GM18498 (cell line): ENCODE results near the gene RAB35.

Experiments
- ATAC-seq: cut with Tn5 transposase; IDR thresholded peaks from one replicate; pipeline ENCODE4 v1.9.1; 2021; ENCODE audit warnings: mild to moderate bottlenecking, moderate library complexity; ENCODE audit not compliant: unreplicated experiment

The RAB35 gene

GRCh38 chr12:120134307-120134980 lies 17.9 kb upstream of the RAB35 start:
- no peak for ATAC-seq

DNA sequence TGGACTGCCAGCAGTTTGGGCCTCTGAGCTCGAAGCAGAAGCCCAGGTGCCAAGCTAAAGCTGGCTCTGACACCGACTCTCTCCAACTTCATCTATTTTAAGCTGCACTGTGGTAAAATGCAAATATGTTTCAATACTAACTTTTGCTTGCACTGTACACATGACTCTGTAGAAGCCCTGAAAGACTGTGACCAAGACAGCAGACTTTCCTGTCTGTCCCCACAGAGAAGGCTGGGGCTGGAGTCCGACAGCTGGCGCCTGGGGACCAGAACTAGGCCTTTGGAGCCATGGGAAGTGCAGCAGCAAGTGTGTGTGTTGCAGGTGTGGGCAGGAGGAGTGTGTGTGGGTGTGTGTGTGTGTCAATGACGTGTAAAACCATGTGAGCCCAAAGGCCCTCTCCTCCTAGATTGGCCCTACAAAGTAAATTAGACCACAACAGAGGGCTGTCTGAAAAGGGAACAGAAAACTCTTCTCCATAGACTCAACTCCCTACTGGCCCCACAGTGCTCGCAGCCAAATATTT lies 16.4 kb upstream of the RAB35 start:
- peak; percentile 91 for ATAC-seq

GRCh38 chr12:120132054-120132836 lies 15.7 kb upstream of the RAB35 start:
- ATAC-seq = no peak

- no peak for ATAC-seq
These were observed 14.6 kb upstream of the RAB35 start for GRCh38 chr12:120131116-120131515.

DNA sequence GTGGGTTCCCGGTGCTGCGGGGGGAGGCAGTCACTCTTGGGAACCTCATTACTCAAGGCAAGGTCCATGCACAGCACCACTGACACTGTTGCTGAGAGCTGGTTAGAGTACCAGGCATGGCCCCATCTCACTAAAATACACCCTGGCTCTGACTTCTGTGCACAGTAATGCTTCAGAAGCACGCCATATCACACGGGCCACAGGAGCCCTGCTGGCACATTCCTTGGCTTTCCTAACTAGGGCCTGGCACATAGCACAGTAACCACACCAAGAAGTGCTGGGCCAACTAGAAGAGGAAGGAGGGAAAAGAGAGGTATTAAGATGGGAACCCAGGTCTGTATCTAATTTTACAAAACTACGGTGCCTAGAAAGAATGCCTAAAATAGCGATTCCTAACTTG lies 13.5 kb upstream of the RAB35 start:
- no peak for ATAC-seq

DNA sequence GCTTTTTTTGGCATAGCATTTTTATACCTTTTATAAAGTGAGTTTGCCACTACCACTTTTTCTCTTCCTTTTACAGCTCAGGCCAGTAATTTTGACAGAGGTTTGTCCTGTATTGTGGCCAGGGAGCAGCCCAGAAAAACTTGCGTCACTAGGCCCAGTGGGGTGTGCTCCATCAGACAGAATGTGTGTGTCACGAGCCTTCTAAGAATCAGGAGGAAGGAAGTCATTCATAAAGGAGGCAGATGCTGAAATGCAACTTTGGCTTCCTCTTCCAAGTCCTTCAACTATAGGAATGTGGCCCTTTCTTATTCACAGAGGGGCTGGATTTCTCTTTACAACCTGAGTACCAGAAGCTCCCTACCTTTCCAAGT lies 10.1 kb upstream of the RAB35 start:
- no peak for ATAC-seq

DNA sequence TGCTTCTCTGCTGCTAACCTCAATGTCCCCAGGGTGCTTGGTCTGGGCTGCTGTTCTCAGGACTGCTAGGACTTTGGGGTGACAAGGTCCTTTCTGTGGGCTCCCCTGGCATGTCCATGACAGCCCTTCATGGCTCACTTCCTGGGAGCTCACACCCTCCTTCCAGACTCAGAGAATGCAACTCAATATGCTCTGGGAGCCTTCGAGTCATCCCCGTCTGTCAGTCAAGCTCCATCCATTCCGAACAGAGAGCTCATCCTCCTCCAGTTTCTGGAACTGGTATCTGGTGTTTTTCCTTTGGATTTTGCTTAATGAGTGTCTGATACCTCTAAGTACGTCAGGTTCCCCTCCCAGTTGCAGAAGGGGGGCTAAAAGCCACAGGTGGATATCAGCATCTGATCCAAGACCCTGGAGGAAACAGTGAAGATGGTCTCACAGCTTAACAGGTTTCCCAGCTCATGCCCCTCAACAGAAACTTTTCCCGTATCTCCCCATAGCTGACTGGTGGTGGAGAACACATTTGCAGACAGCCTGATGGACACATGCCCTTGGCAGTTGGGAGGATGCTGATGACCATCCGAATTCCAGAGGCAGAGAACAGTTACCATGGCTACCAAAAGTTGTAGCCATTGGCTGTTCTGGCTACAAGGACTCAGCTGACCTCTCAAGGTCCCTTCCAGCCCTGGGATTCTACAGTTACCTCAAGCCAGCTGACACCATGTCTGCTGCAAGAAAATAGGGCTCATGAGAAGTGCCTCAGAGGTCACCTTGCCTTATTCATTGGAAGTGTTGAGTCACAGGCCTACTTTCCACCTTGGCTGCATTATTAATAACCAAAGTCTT lies 9.5 kb upstream of the RAB35 start:
- ATAC-seq = no peak

DNA sequence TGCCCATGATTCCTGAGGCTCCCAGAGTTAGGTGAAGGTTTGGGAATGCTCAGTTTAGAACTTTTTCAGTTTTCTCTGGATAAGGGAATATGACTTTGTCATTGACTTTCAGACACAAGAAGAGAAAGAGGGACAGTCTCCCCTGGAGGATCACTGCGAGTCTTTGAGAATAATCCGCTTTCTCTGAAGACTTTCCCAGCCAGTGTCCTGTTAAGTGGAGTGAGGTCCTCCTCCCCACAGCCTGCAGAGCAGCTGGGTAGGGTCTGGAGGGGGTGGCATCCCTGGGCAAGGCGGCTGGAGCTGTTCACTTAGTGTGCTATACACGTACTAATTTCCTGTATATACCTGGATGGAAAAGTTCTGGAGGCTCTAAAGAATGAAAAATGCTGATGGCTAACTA lies 8.5 kb upstream of the RAB35 start:
- ATAC-seq = no peak

- ATAC-seq = peak; percentile 35
These were observed 5.3 kb upstream of the RAB35 start for GRCh38 chr12:120121766-120122293.

GRCh38 chr12:120121343-120121742 lies 4.8 kb upstream of the RAB35 start:
- no peak for ATAC-seq

- ATAC-seq = peak; percentile 16
These were observed 2.9 kb upstream of the RAB35 start for GRCh38 chr12:120119271-120119973.

GRCh38 chr12:120118321-120119061 lies 1.9 kb upstream of the RAB35 start:
- no peak for ATAC-seq

GRCh38 chr12:120117961-120118320 lies 1.4 kb upstream of the RAB35 start:
- no peak for ATAC-seq

DNA sequence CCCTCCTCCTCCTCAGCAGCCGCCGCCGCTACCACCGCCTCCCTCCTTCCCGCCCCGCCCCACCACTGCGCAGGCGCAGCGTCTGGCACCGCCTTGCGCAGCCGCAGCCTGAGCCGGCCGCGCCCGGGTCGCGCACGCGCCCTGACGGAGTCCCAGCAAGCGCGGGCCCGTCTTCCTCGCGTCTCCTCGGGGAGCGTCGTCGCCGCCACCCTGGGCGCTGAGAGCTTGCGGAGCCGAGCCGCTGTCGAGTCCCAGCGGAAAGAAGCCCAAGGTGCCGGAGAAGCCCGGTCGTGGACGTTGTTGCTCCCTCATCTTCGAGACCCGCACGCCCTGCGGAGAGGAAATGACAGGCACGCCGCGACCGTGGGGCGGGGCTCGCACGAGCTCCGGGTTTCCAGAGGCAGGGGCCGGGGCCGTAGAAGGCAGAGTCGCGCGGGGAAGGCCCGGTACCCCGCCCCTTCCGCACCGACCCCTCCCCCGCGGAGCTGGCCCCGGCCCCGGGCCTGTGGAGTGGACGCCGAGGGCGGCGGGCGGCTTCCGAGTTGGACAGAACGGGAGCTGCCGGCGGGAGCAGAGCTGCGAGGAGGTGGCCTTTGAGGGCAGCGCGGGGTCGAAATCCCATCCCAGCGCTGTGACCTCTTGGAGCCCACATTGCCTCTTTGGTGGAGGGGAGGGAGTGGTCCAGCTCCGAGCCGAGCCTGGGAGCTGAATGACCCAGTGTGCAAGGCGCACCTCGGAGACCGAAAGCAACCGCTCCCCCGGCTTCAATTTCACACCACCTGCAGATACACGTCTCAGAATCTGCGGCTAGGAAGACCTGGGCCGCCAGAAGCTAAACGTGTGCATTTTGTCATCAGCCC lies 469 bp upstream of the RAB35 start:
- ATAC-seq = peak; percentile 58

- ATAC-seq = peak; percentile 11
These were observed 687 bp downstream of the RAB35 start for GRCh38 chr12:120115692-120116440.

DNA sequence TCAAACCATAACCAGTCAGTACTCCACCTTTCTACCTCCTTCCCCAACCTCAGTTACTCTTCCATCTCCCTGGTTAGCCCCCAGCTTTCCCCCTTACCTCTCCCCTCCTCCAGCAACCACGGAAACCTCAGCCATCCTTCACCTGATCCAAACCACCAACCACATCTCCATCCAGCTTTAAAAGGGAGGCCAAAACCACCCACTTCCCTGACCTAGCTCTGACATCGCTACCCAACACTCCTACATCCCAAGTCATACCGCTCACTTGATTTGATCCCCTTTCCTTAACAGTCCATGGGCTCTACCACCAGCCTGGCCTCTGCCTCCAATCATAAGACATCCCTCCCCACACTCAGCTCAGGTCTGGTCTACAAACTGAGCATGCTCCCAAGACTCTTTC lies 1.5 kb downstream of the RAB35 start:
- ATAC-seq = no peak

GRCh38 chr12:120110550-120111501 lies 5.7 kb downstream of the RAB35 start:
- peak; percentile 68 for ATAC-seq
